ENCODE measurements around the gene FIP1L1.
A peak's percentile ranks its signal among the peaks of the same experiment; 100 is the strongest.

The FIP1L1 gene

DNA sequence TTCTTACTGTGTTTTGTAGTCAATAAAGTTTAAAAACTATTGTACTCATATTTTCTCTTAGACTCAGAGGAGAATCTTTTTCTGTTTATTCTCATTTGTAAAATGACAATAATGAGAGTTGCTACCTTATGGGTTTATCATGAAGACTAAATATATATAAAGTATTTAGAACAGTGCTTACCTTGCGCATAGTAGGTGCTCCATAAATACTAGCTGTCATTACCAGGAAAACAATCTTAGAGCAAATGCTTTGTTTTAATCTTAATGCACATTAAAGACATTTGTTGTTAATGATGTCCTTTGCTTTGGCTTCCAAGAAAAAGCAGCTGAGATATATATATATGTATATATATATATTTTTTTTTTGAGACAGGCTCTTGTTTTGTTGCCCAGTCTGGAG is 44.9 kb downstream of the FIP1L1 start:
- no peaks in the 10 kb centered on the region for H3K4me1 ChIP-seq
- H3K27me3 ChIP-seq (ENCODE audit: low read depth), result no peaks in the 10 kb centered on the region
- H3K4me3 ChIP-seq, result no peak overlapping the region
- peaks cover 10% of the 10 kb centered on the region for H3K36me3 ChIP-seq (replicated peaks)
- no peak for DNase-seq (ENCODE audit: low spot score in 2 of 2)
- in situ Hi-C loops (cut with MboI; ENCODE audit: low sequenced_read_pairs), result no loop called here
- H3K9me3 ChIP-seq, result no peaks in the 10 kb centered on the region

GRCh38 chr4:53424280-53424679 is 46.8 kb downstream of the FIP1L1 start:
- no peak for DNase-seq (ENCODE audit: low spot score in 2 of 2)
- Histone ChIP-seq H3K36me3 (replicated peaks) (peaks cover 19% of the 10 kb centered on the region), H3K4me3 (no peak overlapping the region), H3K27me3 (ENCODE audit: low read depth) (no peaks in the 10 kb centered on the region), H3K9me3 (no peaks in the 10 kb centered on the region), H3K4me1 (no peaks in the 10 kb centered on the region)
- in situ Hi-C loops (cut with MboI; ENCODE audit: low sequenced_read_pairs), result no loop called here

- DNase-seq (ENCODE audit: low spot score in 2 of 2), result no peak
- in situ Hi-C loops (cut with MboI; ENCODE audit: low sequenced_read_pairs), result no loop called here
- Histone ChIP-seq H3K9me3 (no peaks in the 10 kb centered on the region), H3K4me1 (no peaks in the 10 kb centered on the region), H3K4me3 (no peak overlapping the region), H3K36me3 (replicated peaks) (peaks cover 35% of the 10 kb centered on the region), H3K27me3 (ENCODE audit: low read depth) (no peaks in the 10 kb centered on the region)
Observed at GRCh38 chr4:53427366-53427765, 49.9 kb downstream of the FIP1L1 start.

DNA sequence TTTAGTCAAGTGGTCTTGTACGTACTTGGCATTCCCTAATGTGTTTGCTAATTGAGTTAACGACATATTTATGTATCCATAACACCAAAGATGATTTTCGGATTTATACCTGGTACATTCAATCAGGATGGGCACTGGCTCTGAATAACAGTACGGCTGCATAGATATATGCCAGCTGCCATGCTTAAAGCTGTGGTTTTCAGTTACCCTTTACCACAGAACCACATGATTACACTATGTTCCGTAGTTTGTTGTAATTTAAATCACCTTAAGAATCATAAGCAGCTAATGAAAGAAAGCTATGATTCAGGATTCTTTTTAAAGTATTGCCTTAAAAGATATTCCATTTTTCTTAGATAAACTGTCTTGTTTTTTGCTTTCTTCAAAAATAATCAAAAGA is 53.6 kb downstream of the FIP1L1 start:
- Histone ChIP-seq H3K4me1 (no peaks in the 10 kb centered on the region), H3K36me3 (replicated peaks) (peaks cover 49% of the 10 kb centered on the region), H3K9me3 (no peaks in the 10 kb centered on the region), H3K4me3 (no peak overlapping the region), H3K27me3 (ENCODE audit: low read depth) (no peaks in the 10 kb centered on the region)
- no peak for DNase-seq (ENCODE audit: low spot score in 2 of 2)
- in situ Hi-C loops (cut with MboI; ENCODE audit: low sequenced_read_pairs), result no loop called here

GRCh38 chr4:53432528-53433424 is 55.3 kb downstream of the FIP1L1 start:
- Histone ChIP-seq H3K4me3 (no peak overlapping the region), H3K9me3 (no peaks in the 10 kb centered on the region), H3K27me3 (ENCODE audit: low read depth) (no peaks in the 10 kb centered on the region), H3K4me1 (no peaks in the 10 kb centered on the region), H3K36me3 (replicated peaks) (peaks cover 45% of the 10 kb centered on the region)
- in situ Hi-C loops (cut with MboI; ENCODE audit: low sequenced_read_pairs), result no loop called here
- no peak for DNase-seq (ENCODE audit: low spot score in 2 of 2)

- H3K27me3 ChIP-seq (ENCODE audit: low read depth), result no peaks in the 10 kb centered on the region
- in situ Hi-C loops (cut with MboI; ENCODE audit: low sequenced_read_pairs), result no loop called here
- no peaks in the 10 kb centered on the region for H3K9me3 ChIP-seq
- peaks cover 25% of the 10 kb centered on the region for H3K36me3 ChIP-seq (replicated peaks)
- no peak overlapping the region for H3K4me3 ChIP-seq
- H3K4me1 ChIP-seq, result no peaks in the 10 kb centered on the region
- no peak for DNase-seq (ENCODE audit: low spot score in 2 of 2)
Observed at GRCh38 chr4:53436251-53436650, 58.8 kb downstream of the FIP1L1 start.

DNA sequence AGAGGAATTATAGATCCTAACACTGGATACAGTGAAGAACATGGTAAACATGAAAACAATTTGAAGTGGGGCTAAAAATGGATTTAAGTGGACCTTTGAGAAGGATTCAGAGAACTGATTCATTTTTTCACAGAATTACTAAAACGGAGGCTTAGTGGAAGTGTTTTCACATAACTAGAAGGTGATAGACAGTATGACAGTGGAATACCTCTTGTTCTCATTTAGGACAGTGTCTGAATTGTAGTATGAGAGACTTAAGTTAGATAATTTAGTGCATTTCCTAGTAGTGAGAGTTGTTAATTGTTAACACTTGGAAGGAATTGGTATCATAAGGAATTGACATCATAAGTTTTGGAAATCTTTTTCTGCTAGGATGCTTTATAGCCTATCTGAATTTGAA is 64.1 kb downstream of the FIP1L1 start:
- Histone ChIP-seq H3K9me3 (no peaks in the 10 kb centered on the region), H3K4me3 (no peak overlapping the region), H3K36me3 (replicated peaks) (peaks cover 10% of the 10 kb centered on the region), H3K4me1 (no peaks in the 10 kb centered on the region), H3K27me3 (ENCODE audit: low read depth) (no peaks in the 10 kb centered on the region)
- DNase-seq (ENCODE audit: low spot score in 2 of 2), result no peak
- in situ Hi-C loops (cut with MboI; ENCODE audit: low sequenced_read_pairs), result no loop called here

- H3K36me3 ChIP-seq (replicated peaks), result peaks cover 8% of the 10 kb centered on the region
- no peaks in the 10 kb centered on the region for H3K27me3 ChIP-seq (ENCODE audit: low read depth)
- no peak for DNase-seq (ENCODE audit: low spot score in 2 of 2)
- no peak overlapping the region for H3K4me3 ChIP-seq
- H3K4me1 ChIP-seq, result no peaks in the 10 kb centered on the region
- no peaks in the 10 kb centered on the region for H3K9me3 ChIP-seq
- in situ Hi-C loops (cut with MboI; ENCODE audit: low sequenced_read_pairs), result no loop called here
Observed at GRCh38 chr4:53444954-53445353, 67.5 kb downstream of the FIP1L1 start.

GRCh38 chr4:53450773-53451172 is 73.3 kb downstream of the FIP1L1 start:
- H3K36me3 ChIP-seq (replicated peaks), result peaks cover 30% of the 10 kb centered on the region

GRCh38 chr4:53453385-53453784 is 75.9 kb downstream of the FIP1L1 start:
- Histone ChIP-seq H3K4me3 (no peak overlapping the region), H3K4me1 (0 out of 2 replicates have a peak, but pooled peaks cover 4% of the 10 kb centered on the region), H3K27me3 (ENCODE audit: low read depth) (no peaks in the 10 kb centered on the region), H3K36me3 (replicated peaks) (peaks cover 33% of the 10 kb centered on the region), H3K9me3 (no peaks in the 10 kb centered on the region)
- no peak for DNase-seq (ENCODE audit: low spot score in 2 of 2)
- in situ Hi-C loops (cut with MboI; ENCODE audit: low sequenced_read_pairs), result no loop called here

More at GRCh38 chr4:53450773-53451172, 73.3 kb downstream of the FIP1L1 start:
- H3K27me3 ChIP-seq (ENCODE audit: low read depth), result no peaks in the 10 kb centered on the region
- no peaks in the 10 kb centered on the region for H3K4me1 ChIP-seq
- in situ Hi-C loops (cut with MboI; ENCODE audit: low sequenced_read_pairs), result no loop called here
- no peak for DNase-seq (ENCODE audit: low spot score in 2 of 2)
- H3K9me3 ChIP-seq, result no peaks in the 10 kb centered on the region
- no peak overlapping the region for H3K4me3 ChIP-seq

GRCh38 chr4:53455766-53456165 is 78.3 kb downstream of the FIP1L1 start:
- H3K4me1 ChIP-seq, result 0 out of 2 replicates have a peak, but pooled peaks cover 4% of the 10 kb centered on the region
- in situ Hi-C loops (cut with MboI; ENCODE audit: low sequenced_read_pairs), result no loop called here
- H3K4me3 ChIP-seq, result no peak overlapping the region
- H3K27me3 ChIP-seq (ENCODE audit: low read depth), result no peaks in the 10 kb centered on the region
- DNase-seq (ENCODE audit: low spot score in 2 of 2), result no peak
- H3K9me3 ChIP-seq, result no peaks in the 10 kb centered on the region
- H3K36me3 ChIP-seq (replicated peaks), result peaks cover 33% of the 10 kb centered on the region

DNA sequence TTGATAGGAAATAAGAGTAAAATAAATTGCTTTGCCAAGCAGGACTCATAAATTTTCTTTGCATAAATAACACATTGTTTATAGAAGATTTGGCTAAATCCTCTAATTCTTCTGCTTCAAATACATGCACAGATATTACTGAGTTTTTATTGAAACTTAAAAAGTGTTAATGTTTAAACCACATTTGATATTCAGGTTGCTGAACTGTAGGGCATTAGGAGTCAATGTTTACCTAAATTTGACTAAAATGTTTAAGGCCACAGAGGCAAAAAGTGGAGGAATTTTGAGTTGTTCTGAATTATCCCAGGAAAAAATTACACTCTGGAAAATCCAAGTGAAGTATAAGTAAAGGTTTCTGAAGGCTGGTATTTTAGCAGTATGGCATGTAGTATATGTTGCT is 78.7 kb downstream of the FIP1L1 start:
- peaks cover 33% of the 10 kb centered on the region for H3K36me3 ChIP-seq (replicated peaks)
- in situ Hi-C loops (cut with MboI; ENCODE audit: low sequenced_read_pairs), result no loop called here
- H3K4me3 ChIP-seq, result no peak overlapping the region
- no peaks in the 10 kb centered on the region for H3K27me3 ChIP-seq (ENCODE audit: low read depth)
- no peak for DNase-seq (ENCODE audit: low spot score in 2 of 2)
- H3K4me1 ChIP-seq, result peaks cover 5% of the 10 kb centered on the region; the same call in 1 of the 2 replicates
- H3K9me3 ChIP-seq, result no peaks in the 10 kb centered on the region

GRCh38 chr4:53459548-53459947 is 82.1 kb downstream of the FIP1L1 start:
- Histone ChIP-seq H3K4me1 (peaks cover 8% of the 10 kb centered on the region; the same call in 1 of the 2 replicates), H3K36me3 (replicated peaks) (peaks cover 25% of the 10 kb centered on the region), H3K27me3 (ENCODE audit: low read depth) (no peaks in the 10 kb centered on the region), H3K9me3 (no peaks in the 10 kb centered on the region), H3K4me3 (no peak overlapping the region)
- DNase-seq (ENCODE audit: low spot score in 2 of 2), result peak; percentile 13 to 51
- in situ Hi-C loops (cut with MboI; ENCODE audit: low sequenced_read_pairs), result no loop called here

DNA sequence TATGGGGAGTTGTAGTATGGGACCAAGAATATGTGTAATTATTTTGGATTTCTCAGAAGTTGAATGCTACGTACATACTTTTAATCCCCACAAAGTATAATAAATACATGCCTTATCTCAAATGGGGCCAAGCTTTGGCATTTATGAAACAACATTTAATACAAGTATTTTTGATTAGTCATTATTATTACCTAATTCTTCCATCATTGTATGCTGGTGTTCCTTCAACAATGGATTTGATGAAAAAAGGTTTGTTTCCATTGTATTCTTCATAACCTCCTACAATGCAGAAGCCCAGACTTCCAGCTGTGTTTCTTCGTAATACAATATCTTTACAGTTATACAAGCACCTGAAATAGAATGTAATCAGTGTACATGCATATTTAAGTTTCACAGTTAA is 83.8 kb downstream of the FIP1L1 start:
- H3K4me1 ChIP-seq, result peaks cover 8% of the 10 kb centered on the region; the same call in 1 of the 2 replicates
- in situ Hi-C loops (cut with MboI; ENCODE audit: low sequenced_read_pairs), result no loop called here
- H3K36me3 ChIP-seq (replicated peaks), result peaks cover 9% of the 10 kb centered on the region; the same call in 1 of the 2 replicates
- DNase-seq (ENCODE audit: low spot score in 2 of 2), result no peak
- H3K9me3 ChIP-seq, result no peaks in the 10 kb centered on the region; the same call in 1 of the 2 replicates
- no peaks in the 10 kb centered on the region for H3K27me3 ChIP-seq (ENCODE audit: low read depth)
- H3K4me3 ChIP-seq, result no peak overlapping the region
